Kidney glomerular epithelial cell (primary cell): ENCODE data around the gene ATP13A5.

ENCODE experiments used
- DNase-seq: peaks from one replicate; lab custom pipeline; 2025; lab: John Stamatoyannopoulos, UW

ATP13A5 gene

GRCh38 chr3:193269343-193270028 is 109.1 kb downstream of the ATP13A5 start:
- DNase-seq, result no peak

- no peak for DNase-seq
Observed at GRCh38 chr3:193262707-193263106, 115.8 kb downstream of the ATP13A5 start.

GRCh38 chr3:193261970-193262369 is 116.6 kb downstream of the ATP13A5 start:
- DNase-seq, result no peak

GRCh38 chr3:193253986-193254660 is 124.4 kb downstream of the ATP13A5 start:
- DNase-seq, result no peak

- no peak for DNase-seq
Observed at GRCh38 chr3:193250492-193250891, 128.1 kb downstream of the ATP13A5 start.

- DNase-seq, result no peak
Observed at GRCh38 chr3:193248848-193249468, 129.6 kb downstream of the ATP13A5 start.

GRCh38 chr3:193243571-193243970 is 135.0 kb downstream of the ATP13A5 start:
- DNase-seq, result no peak

GRCh38 chr3:193241716-193242115 is 136.8 kb downstream of the ATP13A5 start:
- DNase-seq, result no peak

- peak; percentile 59 for DNase-seq
Observed at GRCh38 chr3:193240850-193241706, 137.5 kb downstream of the ATP13A5 start, which contains the start of gene PLAAT1. TSS of gene PLAAT1 (plus strand) at chr3:193241222. CDS start at chr3:193255651, 14,429 bp downstream.

- no peak for DNase-seq
Observed at GRCh38 chr3:193240436-193240849, 138.1 kb downstream of the ATP13A5 start.

- no peak for DNase-seq
Observed at GRCh38 chr3:193237030-193237429, 141.5 kb downstream of the ATP13A5 start.

GRCh38 chr3:193236599-193236998 is 142.0 kb downstream of the ATP13A5 start:
- no peak for DNase-seq

- DNase-seq, result no peak
Observed at GRCh38 chr3:193231201-193231600, 147.4 kb downstream of the ATP13A5 start.

- no peak for DNase-seq
Observed at GRCh38 chr3:193230610-193231009, 147.9 kb downstream of the ATP13A5 start.

GRCh38 chr3:193229851-193230420 is 148.6 kb downstream of the ATP13A5 start:
- DNase-seq, result no peak

GRCh38 chr3:193228206-193228605 is 150.3 kb downstream of the ATP13A5 start:
- DNase-seq, result no peak

- no peak for DNase-seq
Observed at GRCh38 chr3:193225302-193226125, 153.0 kb downstream of the ATP13A5 start.
